DOHH2 (cell line): ENCODE data around the gene APOL3.

Source experiments
- EZH2phosphoT487 ChIP-seq: fragments of 200-600 bp; sonication (generic); IDR thresholded peaks from 2 replicates; pipeline ENCODE4 v1.6.1; 2017; ENCODE audit warnings: borderline replicate concordance, mild to moderate bottlenecking, antibody characterized with exemption, low read length, moderate library complexity, mixed read lengths
- TF ChIP-seq, protein P1 (sequence below): fragments of 200-600 bp; sonication (generic); IDR thresholded peaks from one replicate; pipeline ENCODE4 v1.5.1; 2014; ENCODE audit warnings: antibody characterized with exemption, mild to moderate bottlenecking, low read depth, low read length; ENCODE audit not compliant: poor library complexity, severe bottlenecking

DNA sequence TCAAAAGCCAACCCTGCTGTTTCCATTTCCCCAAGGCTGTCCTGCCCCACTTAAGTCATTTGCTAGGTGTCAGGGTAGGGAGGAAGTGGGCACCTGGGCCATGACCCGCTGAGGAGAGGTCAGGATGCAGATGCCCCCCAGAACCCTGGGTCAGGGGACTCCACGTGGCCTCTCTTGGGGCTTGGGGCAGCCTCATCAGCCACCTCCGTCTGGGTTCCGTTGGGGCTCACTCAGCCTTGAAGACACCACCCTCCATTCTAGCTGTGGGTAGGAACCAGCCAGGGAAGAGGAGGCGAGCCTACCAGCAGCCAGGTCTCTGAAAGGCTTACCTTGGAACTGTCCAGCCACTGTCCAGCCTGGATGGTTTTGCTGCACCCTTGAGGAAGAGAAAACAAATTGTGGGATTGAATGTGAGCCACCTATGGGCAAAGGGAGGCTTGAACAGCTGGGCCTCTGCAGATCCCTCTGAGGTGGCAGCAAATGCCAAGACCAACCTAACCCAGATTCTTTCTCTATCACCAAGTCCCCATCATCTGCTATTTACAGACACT, 38.5 kb upstream of the APOL3 start:
- TF ChIP-seq, protein P1, sequence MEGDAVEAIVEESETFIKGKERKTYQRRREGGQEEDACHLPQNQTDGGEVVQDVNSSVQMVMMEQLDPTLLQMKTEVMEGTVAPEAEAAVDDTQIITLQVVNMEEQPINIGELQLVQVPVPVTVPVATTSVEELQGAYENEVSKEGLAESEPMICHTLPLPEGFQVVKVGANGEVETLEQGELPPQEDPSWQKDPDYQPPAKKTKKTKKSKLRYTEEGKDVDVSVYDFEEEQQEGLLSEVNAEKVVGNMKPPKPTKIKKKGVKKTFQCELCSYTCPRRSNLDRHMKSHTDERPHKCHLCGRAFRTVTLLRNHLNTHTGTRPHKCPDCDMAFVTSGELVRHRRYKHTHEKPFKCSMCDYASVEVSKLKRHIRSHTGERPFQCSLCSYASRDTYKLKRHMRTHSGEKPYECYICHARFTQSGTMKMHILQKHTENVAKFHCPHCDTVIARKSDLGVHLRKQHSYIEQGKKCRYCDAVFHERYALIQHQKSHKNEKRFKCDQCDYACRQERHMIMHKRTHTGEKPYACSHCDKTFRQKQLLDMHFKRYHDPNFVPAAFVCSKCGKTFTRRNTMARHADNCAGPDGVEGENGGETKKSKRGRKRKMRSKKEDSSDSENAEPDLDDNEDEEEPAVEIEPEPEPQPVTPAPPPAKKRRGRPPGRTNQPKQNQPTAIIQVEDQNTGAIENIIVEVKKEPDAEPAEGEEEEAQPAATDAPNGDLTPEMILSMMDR: no peak
- no peak for TF ChIP-seq EZH2phosphoT487
